Middle frontal gyrus (tissue), 1 donor: ENCODE data around the gene GPR68.
"Not testable (repeated sequence)": the region's sequence is repeated elsewhere in the genome, so short reads cannot be mapped to it uniquely, and the experiment has no call there.

Experiments
- DNase-seq: peaks from one replicate; pipeline ENCODE4 v3.0.0-alpha.2; 2015; ENCODE audit warnings: low spot score; ENCODE audit errors: extremely low spot score

The GPR68 gene

DNA sequence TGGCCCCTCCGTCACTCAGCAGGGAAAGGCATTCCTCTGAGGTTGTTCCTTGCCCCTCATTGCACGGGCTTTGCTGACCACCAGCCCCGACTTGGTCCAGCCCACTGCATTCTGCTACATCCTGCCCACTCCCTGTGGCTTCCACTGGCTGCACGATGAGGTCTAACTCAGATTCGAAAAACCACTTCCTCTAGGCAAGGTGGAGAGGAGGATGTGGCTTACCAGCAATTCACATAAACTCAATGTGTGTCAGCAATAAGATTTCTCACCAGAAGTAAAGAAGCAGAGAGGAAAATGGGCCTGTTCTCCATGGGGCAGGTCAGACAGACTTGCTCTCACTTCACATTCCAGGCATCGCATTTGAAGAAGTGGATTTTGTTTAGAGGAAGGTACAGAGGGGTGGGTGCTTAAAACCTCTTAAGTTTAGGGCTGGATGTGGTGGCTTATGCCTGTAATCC, 14.7 kb downstream of the GPR68 start:
- DNase-seq = no peak

DNA sequence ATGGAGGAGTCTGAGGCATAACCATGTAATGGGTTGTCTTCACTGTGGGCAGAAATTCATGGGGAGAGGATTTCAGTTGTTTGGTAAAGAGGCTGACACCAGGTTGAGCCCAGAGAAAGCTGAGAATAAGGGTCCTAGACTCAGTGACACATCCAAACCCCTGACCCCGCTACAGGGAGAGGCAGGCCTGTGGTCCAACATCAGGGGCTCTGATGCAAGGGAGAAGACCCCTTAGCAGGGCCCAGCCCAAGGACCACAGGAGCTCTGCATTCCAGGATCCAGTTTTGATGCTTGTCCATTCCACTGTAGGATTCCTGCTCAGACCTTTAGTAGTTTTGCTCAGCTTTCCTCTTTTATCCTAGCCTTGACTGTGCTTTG, 15.5 kb downstream of the GPR68 start:
- DNase-seq = no peak

DNA sequence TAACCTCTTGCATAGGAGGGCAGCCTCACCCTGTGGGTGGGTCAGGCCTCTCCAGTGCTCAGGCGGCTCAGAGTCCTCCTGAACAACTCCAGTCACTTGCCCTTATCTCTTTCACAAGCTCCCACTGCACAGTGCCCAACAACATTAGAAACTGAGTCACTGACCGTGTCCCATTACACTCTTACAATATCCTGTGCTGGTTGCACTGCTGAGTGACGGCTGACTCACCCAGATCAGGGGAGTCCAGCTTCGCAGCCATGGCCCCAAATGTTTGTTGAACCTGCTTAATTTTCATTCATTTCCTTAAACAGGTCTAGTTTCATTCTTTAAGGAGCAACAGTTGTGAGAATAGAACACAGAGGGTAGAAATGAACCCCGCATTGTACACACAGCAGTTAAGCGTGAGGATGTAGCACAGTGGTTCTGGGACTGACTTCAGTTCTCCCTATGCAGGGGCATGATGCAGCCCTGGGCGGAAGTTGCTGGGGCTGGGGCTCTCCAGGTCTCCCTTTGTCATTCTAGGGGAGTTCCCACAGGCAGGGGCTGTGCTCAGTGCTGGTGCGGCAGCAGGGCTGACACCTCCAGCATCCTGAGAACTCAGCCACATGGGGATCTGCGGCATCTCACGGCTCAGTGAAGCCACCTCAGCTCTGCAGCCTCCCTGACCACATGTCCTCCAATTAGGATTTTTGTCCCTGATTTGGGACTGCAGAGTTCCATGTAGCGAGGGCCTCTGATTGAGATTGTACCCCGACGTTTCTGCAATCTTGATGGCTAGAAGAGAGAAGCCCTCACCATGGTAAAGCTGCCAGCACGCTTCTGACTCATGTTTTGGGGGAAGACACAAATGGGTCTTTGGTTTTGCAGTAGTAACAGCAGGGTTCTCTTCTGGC, 16.1 kb downstream of the GPR68 start:
- no peak for DNase-seq

DNA sequence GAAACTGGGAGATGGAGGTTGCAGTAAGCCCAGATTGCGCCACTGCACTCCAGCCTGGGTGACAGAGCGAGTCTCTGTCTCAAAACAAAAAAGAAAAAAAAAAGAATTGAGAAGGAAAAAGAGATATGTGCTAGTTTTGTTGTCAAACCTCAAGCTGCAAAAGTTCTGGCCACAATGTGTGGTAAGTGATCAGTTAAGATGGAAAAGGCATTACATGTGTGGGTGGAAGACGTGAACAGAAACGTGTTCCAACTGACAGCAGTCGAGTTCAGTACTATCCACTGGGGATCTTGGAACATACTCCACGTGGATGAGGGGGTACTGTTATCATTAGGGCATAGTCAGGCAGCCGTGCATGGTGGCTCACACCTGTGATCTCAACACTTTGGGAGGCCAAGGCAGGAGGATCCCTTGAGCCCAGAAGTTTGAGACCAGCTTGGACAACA, 17.3 kb downstream of the GPR68 start:
- DNase-seq = no peak

DNA sequence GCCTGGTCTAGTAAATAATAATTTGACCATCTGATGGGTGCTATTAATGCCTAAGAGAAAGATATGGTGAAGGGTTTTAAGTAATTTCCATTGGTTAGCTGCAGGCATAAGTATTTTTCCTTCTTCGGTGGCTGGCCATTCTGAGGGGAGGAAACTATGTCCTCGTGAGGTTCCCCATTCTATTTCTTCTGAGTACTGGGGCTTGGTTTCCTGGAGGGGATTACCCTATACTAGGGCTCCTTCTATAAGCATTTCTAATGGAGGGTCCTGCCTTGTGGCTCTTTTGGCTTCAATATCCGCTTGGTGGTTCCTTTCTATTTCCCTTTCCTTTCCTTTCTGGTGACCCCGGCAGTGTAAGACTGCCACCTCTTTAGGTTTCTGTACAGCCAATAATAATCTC, 18.1 kb downstream of the GPR68 start:
- DNase-seq = not testable (repeated sequence)

DNA sequence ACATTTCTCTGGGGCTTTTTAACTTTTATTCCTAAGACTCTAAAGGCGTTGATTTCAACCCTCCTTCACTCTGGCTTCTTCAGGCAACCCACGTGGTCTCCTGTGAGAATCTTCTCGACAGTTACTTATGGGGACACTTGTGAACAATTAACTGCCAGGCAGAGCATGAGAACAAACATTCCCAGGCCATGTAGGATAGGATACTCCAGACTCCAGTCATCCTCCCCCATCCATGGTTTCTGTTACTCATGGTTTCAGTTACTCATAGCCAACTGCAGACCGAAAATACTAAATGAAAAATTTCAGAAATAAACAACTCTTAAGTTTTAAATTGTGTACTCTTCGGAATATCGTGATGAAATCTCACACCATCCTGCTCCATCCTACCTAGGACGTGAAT, 19.5 kb downstream of the GPR68 start:
- DNase-seq = no peak

DNA sequence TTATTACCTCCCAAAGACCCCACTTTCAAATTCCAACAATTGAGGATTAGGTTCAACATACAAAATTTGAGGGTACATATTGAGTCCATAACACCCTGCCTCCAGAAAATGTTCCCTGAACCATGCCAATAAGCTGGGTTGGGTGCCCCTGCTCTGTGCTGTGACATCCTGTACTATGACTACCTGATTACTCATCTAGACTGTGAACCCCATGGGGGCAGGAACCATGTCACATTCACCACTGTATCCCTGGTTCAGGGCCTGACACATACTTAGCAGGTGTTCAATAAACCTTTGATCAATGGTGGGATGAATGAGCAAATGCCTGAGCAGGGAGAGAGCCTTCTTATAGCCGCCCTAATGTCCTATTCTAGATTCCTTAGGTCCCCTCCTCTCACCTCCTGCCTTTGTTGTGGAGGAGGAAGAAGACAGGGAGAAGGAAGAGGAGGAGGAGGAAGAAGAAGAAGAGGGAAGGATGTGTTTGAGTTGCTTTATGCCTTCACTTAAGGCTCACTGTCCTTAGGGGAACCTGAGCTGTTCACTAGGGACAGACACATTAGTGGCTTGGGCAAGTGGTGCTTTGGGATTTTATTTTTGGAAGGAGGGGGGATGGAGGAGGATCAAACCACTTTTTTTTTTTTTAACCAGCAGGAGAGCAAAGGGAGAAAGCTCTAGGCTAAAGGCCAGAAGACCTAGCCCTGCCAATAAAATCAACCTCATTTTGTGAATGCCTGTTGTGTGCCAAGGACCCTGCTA, 21.3 kb downstream of the GPR68 start:
- no peak for DNase-seq

DNA sequence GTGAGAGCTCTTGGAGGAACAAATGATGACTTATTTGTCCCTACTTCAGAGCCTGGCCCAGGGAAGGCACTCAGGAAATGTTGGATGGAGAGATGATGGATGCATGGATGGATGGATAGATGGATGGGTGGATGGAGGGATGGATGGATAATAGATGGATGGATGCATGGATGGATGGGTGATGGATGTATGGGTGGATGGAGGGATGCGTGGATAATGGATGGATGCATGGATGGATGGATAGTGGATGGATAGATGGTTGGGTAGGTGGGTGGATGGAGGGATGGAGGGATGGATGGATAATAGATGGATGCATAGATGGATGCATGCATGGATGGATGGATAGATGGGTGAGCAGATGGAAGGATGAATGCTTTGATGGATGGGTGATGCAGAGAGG, 23.2 kb downstream of the GPR68 start:
- DNase-seq = no peak

DNA sequence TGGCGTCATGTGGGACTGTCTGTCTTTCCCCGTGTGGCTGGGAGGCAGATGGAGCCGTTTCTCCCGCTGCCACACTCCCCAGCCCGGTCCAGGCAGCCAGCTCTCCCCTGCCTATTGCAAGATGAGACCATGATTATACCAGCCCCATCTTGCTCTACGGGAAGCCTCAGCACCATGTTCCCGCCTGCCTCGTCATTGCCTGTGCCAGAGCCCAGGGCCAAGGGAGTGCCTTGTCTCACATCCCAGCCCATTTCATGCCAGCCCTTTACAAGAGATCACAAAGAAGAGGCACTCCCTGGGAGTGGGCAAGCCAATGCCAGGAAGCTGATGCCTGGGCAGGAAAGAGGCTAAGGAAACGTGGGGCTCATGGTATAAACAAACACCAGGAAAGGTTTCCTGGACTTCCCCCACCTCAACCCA, 23.9 kb downstream of the GPR68 start:
- DNase-seq = no peak

DNA sequence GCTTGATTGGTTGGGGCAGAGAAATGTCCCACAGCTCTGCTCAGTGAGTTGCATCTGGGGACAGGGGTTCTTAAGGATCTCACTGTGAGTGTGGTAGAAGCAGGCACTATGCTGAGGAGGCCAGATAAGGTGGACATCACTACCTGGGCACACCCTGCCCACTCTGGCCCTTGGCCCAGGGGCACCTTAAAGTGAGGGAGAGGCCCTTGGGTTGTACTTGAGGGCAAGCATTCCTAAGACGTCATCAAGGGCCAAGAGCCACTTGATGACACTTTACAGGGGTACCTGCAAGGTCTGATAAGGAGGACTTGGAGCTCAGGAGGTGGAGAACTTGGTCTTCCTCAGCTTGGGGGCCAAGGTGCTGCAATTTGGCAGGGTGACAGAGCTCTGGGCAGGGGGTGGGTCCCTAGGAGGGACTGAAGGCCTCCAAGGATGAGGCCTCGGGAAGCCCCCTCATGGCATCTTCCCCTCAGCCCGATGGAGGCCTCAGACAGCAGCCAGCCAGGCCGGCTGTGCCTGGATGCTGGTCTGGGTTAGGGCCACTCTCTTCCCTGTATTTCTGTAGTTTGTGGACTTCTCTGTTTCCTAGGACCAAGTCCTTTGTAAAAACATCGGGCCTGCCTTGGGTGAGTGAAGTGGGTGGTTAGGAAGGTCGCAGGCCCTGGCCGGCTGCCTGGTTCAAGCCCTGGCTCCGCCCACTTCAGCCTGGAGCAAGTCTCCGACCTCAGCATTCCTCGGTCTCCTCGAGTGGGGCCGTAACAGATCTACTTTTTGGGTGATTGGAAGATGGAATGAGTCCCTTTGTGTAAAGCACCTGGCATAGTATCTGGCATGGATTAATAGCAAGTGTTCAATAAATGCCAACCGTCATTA, 24.8 kb downstream of the GPR68 start:
- DNase-seq = no peak

DNA sequence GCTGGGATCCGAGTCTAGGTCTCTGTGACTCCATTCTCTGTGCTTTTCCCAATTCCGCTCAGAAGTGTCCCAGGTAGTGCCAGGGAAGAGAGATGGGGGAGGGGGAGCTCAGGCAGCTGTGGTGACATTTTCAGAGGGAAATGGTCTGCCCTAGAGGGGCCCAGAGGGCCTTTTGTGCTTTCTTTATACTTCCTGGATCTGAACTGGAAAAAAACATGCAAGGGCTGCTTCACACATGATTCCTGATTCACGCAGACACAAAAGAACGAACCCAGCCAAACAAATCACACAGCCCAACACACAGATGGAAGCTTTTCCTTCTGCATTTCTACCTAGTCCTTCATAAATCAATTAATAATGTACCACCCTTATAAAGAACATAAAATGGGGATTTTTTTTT, 26.5 kb downstream of the GPR68 start:
- DNase-seq = no peak

DNA sequence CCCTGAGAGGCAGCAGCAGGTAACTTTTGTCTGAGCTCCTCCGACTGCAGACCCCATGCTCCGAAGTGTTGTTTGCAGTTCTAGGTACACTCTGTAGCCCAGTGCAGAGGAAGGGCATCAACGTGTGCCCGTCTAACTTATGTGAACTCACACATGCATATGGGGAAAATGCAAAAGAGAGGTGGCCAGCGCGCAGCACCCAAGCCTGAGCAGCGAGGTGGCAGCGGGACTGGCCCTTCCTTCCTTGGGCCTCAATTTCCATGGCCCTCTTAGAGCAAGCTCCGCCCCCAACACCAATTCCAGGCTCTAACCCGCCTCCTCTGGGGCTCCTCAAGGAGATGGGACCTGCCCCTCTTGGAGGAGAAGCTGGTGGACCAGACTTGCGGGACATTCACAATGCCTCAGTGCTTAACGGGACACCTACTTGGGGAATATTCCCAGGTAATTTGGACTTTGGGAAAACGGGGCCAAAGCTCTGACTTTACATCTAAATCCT, 27.7 kb downstream of the GPR68 start:
- DNase-seq = no peak

DNA sequence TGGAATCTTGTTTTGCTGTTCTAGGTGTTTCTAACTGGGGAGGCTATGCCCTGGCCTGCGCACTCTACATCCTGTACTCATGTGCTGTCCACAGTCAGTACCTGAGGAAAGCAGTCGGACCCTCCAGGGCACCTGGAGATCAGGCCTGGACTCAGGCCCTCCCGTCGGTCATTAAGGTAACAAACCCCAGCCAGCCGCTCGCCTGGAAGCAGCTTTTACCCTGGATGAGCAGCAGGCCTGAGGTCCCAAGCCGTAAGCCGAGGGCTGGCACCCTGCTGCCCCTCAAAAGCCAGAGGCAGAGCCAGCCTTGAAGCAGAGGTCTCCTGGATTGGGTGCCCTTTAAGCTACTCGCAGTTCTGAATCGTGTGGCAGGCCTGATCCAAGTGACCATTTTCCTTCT, 29.1 kb downstream of the GPR68 start:
- DNase-seq = no peak

DNA sequence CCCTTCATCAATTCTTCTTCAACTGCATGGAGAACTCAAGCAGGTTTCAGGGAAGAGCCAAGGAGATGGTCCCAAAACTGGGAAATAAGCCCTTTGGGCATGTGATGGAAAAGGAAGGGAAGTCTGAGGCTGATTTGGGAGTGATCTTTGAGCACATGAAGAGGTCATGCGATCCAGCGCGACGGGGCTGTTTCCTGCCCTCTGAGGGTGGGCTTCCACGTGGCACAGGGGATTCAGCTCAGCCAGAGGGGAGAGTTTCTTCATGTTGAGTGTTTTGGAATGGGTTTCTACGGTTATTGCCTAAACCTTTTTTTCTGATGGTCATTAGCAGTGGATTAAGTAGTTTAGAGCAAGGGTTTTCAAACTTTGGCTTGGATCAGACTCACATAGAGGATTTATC, 30.2 kb downstream of the GPR68 start:
- no peak for DNase-seq

DNA sequence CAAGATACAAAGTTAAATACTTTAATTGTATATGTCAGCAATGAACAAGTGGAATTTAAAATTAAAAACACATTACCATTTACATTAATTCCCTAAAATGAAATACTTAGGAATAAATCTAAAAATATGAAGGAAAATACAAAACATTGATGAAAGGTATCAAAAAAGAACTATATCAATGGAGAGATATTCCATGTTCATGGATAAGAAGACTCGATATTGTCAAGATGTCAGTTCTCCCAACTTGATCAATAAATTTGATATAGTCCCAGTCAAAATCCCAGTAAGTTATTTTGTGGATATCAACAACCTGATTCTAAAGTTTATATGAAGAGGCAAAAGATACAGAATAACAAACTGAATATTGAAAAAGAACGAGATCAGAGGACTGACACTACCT, 33.5 kb downstream of the GPR68 start:
- no peak for DNase-seq

DNA sequence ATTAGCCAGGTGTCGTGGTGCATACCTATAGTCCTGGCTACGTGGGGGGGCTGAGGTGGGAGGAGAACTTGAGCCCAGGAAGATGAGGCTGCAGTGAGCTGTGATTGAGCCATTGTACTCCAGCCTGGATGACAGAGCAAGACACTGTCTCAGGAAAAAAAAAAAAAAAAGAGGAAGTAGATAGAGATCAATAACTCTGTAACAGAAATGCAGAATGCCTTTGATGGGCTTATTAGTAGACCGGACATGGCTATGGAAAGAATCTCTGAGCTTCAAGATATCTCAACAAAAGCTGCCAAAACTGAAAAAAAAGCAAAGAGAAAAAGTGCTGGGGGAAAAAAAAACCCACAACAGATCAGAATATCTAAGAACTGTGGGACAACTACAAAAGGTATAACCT, 37.5 kb downstream of the GPR68 start:
- DNase-seq = no peak

DNA sequence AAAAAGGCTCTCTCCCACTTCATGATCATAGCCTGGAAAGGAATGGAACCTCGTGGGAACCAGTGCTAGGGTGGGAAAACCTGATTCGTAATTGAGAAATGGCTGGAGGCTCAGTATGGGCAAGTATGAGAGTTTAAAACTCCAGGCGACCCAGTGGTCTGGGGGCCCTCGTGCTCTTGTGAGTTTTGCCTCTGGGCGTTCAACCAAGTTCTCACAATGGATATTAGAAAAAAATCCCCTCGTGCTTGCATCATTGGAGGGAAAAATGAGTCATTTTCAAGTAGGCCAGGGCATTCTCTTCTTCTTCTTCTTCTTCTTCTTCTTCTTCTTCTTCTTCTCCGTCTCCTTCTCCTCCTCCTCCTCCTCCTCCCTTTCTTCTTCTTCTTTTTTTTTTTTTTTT, 39.0 kb downstream of the GPR68 start:
- DNase-seq = no peak

DNA sequence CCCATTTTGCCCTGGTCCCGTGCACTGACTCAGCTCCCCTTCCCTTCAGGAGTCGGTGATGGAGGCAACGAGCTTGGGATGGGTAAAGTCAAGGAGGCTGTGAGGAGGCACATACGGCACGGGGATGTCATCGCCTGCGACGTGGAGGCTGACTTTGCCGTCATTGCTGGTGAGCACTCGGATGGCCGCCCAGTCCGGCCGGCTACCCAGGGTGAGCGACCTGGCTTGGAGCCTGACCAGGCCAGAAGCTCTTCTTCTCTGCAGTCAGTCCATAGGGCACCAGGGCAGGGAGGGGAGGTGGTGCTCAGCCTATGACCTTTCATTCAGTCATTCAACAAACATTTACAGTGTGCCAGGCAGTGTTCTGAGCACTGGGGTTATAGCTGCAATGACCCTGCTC, 39.8 kb downstream of the GPR68 start:
- no peak for DNase-seq

DNA sequence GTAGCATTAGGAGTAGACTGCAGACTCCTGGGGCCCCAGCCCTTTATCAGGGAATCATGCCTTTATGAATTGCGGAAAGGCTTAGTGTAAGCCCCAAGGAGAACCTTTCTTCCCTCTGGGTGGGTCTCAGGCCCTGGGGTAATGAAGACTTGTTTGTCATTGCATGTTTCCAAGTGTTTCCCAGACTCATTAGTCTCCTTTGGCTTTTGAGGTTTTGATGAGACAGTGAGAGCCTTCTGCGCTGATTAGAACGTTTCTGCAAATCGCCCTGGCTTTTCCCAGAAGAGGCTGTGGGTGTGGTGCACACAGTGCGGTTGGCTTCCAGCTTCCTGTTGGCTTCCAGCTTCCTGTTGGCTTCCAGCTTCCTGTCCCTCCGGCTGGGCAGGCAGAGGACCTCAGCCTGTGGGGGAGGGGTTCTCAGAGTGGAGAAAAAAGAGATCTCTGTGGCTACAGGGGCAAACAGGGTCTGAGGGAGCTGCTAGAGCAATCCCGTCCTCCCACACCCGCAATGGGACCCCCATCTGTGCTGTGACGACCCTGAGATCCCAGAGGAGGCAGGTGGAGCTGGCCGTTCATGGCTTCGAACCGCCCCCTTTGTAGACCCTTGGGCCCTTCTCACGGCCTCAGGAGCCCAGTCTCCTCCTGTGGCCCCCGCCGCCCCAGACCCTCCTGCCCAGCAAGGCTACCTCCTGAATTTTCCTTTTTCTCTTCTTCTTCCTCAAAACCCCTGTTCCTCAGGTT, 42.1 kb downstream of the GPR68 start:
- DNase-seq = no peak

DNA sequence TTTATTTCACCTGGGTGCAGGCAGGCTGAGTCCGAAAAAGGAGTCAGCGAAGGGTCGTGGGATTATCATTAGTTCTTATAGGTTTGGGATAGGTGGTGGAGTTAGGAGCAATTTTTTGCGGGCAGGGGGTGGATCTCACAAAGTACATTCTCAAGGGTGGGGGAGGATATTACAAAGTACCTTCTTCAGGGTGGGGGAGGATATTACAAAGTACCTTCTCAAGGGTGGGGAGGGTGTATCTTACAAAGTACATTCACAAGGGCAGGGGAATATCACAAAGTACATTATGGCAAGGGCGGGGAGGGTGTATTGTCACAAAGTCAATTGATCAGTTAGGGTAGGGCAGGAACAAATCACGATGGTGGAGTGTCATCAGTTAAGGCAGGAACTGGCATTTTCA, 43.7 kb downstream of the GPR68 start:
- not testable (repeated sequence) for DNase-seq

DNA sequence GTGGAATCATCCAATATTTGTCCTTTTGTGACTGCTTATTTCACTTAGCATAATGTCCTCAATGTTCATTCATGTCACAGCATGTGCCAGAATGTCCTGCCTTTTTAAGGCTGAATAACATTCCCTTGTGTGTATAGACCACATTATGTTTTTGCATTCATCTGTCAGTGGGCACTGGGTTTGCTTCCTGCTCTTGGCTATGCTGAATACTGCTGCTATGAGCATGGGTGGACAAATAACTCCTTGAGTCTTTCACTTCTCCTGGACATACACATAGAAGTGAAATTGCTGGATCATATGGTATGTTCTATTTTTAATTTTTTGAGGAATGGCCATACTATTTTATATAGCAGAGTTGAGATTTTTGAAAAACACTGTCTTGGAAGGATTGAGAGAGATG, 46.9 kb downstream of the GPR68 start:
- no peak for DNase-seq
